NCI-H2171 treated with DMSO at 0.1 percent for 48 hours (cell line): Measurements from ENCODE around the gene PLEK.

Source experiments
- DNase-seq: peaks from one replicate; lab custom pipeline; 2025; lab: John Stamatoyannopoulos, UW

PLEK gene

DNA sequence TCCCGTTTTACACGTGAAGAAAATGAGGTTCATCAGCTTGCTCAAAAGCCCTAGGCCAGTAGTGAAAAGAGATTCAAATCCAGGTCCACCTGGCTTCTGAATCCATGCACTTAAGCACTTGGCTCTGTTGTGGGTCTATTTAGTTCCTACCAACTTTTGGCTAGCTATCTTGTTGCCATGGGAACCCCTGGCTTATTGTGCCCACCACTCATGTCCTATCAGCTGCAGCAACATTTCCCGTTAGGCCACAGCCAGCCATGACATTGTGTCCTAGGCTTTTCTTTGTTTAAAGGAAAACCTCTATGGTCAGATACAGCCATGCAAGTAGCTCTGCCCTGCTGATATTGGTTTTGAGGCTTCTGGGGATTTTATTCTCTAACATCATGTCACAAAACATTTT lies 49.8 kb downstream of the PLEK start:
- no peak for DNase-seq

DNA sequence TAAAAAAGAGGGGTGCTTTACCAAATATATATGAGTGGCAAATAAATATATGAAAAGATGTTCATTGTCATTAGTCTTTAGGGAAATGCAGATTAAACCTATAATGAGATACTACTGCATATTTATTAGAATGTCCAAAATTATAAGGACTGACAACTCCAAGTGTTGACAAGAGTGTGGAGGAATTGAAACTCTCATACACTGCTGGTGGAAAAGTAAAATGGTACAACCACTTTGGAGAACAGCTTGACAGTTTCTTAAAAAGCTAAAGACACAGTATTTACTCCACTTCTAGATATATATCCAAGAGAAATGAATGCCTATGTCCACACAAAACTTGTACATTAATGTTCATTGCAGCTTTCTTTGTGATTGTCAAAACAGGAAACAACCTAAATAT lies 50.4 kb downstream of the PLEK start:
- no peak for DNase-seq

DNA sequence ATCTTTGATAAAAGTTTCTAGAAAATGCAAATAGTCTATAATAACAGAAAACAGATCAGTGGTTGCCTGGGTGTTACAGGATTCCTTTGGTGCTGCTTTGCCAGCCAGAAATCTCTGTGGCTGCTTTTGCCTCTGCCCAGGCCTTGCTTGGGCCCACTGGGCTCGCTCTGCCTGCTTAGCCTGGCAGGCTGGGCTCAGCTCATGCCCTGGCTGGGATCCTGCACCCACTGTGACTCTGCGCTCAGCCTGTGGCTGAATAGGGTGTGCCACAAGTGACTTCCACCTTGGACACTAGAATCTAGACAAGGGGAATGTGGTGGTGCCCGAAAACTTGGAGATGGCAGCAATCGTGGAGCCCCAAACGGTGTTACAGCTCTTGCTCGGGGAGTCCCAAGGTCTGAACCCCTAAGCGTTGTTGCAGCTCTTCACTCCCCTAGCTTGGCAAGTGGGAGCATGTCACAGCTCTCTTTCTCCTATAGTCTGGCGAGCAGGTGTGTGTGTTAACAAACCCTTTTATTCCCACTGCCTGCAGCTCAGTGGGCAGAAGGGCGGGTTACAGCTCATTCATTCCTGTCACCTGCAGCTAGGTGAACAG lies 51.1 kb downstream of the PLEK start:
- no peak for DNase-seq

DNA sequence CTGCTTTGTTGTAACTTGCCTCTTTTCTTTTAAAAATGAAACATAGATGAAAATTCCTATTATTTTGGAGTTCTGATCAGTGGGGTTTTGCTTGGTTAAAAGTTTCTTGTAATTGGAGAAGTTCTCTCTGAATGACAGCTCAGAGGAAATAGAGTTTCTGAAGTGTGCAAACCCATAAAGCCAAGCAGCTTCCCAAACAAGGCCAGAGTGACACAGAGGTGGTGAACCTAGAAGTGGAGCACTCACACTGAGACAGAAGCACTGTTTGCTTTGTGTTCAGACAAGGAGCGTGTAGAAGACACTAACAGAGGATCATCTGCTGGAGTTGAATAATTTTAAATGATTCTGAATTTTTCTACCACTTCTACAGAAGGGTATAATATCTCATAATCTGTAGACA lies 52.8 kb downstream of the PLEK start:
- DNase-seq, result no peak

DNA sequence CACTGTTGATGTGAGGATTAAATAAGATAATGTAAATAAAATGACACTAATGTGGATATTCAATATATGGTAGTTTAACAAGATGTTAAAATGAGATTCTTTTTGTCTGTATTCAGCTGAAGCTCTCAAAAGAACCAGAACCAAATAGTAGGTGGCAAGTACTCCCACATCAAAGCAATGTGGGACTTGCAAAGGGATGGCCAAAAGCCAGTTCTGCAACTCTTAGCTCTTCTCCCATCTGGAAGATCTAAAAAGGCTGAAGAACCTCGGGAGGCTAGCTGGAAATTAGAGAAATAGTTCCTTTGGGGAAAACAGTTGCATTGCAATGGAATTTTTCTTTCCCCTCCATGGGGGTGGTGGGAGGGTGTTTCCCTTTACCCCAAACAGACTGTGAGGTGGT lies 53.3 kb downstream of the PLEK start:
- DNase-seq, result no peak

DNA sequence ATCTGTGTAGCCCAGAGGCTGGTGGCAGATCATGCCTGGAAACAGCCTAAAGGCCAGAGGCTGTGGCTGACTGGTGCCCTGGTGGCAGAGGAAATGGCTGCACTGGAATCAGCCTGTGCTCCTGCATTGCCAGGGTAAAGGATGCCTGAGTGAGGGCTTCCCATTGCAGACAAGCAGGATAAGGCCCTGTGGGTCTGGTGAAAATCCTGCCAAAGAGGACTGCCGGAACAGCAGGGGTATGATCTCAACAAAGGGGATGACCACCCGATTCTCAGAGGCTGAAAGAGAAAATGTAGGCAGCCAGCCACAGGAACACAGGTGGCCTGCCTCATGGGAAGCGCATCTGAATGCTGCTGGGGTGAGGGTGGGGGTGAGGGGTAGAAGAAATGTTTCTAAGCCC lies 53.8 kb downstream of the PLEK start:
- no peak for DNase-seq

DNA sequence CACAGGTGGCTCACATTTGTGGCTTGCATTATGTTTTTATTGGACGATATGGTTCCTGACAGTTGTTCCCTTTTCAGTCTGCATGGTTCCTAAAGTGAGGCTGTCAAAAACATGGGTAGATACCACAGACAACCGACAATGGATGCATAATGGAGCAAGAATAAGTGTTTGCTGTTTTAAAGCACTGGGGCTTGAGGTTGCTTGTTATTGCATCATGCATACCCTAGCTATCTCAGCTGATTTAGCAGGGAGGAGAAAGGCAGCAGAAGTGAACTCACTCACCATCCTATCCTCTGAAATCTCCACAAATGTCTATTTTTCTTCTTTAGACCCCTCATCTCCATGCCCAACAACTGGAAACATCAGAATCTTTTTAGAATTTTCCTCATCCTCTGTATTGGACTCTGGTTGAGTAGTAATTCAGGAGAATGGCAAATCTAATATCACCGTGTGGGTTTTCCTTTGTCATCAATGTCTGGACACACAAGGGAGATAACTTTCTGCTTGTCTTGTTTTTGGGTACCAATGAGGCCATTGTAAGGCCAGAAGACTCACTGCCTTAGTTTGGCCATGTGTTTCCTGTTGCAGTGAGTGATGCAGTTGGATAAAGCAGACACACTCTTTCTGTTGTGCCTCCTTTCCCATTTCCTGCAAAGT lies 55.3 kb downstream of the PLEK start:
- DNase-seq, result no peak

DNA sequence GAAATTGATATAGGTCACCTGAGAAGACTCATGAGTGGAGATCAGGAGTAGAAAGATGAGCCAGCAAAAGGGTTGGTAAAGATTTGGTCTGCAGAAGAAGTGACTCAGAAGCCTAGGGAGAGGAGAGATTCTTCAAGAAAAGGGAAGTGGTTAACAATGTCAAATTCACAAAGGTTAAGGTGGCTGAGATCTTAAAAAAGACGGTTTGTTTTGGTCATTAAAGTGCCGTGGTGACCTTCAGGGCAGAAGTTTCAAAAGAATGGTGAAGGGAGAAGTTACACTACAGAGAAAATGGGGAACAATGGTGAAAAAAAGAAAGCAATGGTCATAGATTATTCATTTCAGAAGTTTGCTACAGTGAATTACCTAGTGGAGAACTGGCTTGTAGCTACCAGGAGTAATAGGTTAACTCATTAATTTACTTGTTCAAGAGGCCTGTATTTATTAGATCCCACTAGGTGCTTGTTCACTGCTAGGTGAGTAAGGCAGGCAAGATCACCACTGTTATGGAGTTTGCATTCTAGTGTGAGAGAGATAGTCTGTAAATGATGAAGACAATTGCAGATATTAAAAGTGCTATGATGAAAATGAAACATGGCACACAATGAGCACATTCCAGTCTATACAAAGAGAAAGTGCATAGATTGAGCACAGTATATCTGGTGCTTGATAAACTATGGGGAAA lies 59.0 kb downstream of the PLEK start:
- DNase-seq, result no peak

DNA sequence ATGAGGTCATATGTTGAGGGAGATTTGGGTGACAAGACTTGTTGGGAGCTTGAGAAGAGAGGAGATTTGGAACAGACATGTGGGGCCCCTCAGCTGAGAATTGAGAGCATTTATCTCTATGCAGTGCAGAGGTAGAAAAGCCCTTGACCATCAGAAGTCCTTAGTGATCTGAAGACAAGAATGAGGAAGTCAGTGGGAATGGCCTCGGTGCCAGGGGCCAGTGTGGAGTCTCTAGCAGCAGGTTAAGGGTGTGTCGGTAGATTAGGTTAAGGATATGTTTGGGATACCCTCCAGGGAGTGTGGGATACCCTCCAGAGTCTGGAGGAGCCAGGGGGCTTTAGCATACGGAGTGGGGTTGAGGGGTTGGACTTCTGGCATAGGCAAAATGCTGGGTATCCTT lies 60.4 kb downstream of the PLEK start:
- no peak for DNase-seq

DNA sequence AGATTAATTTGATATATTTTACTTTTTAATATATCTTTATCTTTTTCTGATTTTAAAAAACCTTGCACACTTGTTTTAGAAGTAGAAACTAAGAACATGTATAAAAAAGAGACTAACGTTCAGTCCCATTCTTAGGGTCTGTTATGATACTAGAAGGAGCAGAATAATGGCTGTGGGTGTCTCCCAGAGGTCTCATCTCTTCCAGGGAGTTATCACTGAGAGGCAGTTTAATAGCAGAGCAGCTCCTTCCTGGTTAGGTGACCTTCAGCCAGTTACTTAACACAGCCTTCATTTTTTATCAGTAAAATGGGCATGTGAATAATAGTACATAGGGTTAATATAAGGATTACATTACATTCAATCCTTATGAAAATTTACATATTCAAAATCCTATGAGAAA lies 61.4 kb downstream of the PLEK start:
- no peak for DNase-seq

DNA sequence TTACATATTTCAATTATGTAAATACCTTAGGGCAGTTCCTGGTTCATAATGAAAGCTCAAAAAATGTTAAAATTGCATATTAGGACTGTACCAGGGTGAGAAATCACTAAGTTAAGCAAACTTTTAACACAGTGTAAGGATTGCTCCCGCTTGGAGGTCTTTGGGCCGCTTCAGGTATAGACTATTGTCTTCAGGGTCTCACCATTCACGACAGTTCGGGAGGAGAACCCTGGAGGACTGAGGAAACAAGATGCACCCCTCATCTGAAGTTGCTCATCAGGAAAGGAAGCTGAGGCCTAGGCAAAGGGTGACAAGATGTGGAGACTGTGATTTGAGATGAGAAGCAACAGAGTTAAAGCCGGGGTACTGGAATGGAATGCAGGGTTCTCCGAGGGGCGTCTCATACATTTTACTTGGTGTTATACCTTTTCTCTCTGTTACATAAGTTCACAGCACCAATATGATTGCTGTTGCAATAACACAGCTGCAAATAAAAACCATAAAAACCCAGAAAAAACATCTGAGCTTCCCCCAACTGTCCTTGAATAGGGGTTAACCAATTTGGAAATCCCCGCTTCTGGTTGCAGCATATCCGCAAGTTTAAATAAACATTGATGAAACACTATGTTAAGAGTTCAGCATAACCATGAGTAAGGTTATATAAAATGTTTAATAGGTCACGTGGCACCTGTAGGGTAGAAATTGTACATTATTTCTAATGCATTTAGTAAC lies 61.9 kb downstream of the PLEK start:
- DNase-seq, result no peak

DNA sequence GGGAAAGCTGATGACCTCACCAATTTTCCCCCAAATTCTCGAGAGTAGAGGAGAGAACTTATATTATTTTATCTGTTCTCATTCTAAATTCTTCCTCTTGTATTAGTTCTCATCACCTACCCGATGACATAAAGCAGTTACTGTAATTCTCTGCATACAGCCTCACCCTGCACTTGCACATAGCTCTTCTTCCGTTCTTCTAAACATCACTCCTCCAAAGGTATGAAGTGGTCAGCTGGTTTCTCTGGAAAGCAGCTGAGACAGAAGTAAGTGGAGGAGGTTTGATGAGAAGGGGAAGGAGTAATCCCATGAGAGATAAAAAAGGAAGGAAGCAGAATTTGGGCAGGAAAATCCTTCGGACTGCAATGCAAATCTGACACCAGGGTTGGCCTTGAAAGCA lies 63.0 kb downstream of the PLEK start:
- DNase-seq, result no peak

DNA sequence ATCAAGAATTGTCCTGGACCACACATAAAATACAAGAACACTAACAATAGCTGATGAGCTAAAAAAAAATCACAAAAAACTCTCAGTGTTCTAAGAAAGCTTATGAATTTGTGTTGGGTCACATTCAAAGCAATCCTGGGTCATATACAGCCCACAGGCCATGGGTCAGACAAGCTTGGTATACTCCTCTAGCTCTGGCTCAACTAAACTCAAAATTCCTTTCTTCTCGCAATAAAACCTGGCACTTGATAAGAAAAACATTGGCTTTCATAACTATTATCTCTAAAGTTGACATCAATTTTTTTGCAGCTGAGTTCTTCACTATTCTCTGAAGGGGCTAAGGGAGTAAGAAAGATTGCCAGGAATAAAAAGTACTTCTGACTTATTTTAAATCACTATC lies 63.7 kb downstream of the PLEK start:
- DNase-seq, result no peak

DNA sequence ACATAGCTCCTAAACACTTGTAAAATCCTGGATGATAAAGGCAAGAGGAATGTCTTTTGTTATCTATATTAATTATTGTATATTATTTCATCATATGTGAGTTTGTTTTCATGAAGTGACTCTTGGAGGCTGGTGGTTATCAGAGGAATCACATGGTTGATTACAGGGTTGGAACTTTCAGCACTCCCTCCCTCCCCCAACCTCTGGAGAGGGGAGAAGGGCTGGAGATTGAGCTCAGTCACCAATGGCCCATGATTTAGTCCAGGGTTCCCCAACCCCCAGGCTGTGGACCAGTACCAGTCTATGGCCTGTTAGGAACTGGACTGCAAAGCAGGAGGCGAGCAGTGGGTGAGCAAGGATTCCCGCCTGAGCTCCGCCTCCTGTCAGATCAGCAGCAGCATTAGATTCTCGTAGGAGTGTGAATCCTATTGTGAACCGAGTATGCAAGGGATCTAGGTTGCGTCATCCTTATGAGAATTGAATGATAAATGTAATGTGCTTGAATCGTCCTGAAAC lies 64.3 kb downstream of the PLEK start:
- DNase-seq, result no peak

DNA sequence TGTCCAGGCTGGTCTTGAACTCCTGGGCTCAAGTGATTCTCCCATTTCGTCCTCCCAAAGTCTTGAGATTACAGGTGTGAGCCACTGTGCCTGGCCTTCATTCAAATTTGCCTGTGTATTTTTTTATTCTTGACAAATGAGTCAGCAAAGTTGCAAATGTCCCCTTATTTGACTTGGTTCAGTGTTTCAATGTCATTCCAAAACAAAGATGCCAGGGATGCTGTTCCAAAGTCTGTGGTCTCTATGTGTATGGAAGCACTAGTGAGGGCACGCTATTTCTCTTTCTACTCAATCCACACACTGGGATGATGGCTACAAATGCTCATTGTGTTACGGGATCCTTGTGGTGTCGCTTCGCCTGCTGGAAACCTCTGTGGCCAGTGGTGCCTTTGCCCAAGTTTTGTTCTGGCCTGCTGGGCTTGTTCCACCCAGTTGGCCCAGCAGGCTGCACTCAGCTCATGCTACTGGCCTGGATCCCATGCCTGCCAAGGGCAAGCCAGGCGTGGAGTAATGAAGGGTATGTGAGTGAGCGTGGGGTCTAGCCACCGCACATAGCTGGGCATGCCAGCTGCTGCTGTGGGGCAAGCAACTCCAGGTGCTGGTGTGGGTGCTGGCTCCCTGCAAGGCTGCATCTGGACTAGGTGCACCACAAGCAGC lies 66.4 kb downstream of the PLEK start:
- no peak for DNase-seq

DNA sequence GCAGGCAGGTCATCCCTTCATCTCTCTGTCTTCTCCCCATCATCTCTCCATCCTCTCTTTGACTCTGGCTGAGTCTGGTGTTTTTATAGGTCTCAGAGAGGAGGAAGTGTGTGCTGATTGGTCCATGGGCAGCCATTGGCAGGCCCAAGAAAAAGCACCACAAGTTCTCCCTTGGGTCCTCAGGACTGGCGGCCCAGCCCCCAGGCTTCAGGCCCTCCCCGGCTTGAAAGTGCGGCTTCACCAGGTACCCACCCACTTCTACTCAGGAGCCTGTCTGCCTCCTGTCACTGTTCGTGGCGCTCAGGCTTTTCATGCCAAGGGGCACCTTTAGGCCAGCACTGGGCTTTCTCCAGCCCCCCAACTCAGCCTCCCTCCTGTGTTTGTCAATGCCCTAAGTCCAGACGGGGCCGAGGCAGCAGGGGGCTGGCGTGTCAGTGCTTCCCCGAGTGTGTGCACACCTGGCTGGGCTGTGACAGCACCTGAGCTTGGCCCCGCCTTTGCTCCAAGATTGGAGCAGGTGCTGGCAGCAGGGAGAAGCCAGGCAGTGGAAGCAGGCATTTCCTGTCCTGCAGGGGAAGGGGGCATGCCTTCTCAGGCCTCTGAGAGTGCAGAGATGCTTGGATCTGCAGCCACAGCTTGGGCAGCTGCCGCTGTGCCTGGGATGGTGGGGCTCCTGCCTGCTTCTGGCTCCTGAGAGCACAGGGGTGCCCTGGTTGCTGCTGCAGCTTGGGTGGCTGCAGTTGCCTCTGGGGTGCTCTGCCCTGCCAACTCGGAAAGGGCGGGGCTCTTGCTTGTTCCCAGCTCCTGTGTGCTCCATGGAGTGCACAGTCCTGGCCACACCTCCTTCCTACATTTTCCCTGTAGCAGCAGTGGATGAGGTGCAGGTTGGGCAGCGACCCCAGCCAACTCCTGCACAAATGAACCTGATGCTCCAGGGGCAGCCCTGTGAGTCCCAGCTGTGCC lies 67.9 kb downstream of the PLEK start:
- no peak for DNase-seq

DNA sequence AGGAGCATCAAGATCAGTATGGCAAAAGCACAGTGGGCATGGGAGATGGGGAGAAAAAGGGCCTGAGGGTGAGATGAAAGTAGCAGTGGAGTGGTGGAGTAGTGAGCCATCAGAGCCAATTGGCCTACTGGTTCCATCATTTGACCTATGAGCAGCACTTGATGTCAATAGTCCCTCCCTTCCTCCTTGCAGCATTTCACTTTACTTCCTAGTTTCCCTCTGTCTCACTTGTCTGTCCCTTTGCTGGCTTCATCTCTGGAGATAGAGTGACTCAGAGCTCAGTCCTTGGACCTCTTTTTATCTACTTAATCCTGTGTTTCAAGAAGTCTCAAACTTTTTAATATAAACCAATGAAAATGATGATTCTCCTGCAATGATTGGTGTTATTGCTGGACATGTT lies 69.9 kb downstream of the PLEK start:
- DNase-seq, result no peak

DNA sequence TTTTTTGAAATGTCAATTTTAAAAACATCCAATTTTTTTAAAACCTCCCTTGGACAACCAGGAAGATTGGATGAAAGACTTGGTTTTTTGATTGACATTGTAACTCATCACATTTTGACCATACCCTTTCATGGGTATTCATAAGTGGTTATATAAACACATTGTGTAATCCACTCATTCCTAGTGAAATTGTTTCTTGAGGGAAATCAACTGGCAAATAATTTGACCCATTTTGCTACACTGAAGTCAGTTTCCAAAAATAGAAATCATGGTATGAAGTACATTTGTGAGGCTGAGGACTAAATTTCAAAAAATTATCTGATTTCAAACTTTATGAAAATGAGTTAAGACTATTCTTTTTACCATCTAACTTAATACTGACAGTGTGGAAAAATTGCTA lies 70.5 kb downstream of the PLEK start:
- no peak for DNase-seq

DNA sequence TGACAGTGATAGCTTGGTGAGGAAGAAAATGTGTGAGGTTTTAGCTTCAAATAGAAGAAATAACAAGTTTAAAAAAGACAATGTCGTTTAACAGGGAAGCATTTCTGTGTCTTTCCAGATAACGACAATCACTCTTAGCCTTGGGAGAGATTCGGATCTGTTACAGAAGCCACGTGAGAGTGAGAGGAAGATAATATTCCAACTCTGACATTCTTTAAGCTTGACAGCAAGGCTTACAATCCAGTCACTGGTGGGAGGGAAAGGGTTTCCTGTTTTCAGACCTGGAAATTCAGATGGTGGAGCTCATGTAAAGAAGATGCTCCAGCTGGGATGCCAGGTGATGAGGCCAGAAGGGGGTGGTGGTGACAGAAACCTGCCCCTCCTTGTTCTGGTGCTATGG lies 71.2 kb downstream of the PLEK start:
- no peak for DNase-seq

DNA sequence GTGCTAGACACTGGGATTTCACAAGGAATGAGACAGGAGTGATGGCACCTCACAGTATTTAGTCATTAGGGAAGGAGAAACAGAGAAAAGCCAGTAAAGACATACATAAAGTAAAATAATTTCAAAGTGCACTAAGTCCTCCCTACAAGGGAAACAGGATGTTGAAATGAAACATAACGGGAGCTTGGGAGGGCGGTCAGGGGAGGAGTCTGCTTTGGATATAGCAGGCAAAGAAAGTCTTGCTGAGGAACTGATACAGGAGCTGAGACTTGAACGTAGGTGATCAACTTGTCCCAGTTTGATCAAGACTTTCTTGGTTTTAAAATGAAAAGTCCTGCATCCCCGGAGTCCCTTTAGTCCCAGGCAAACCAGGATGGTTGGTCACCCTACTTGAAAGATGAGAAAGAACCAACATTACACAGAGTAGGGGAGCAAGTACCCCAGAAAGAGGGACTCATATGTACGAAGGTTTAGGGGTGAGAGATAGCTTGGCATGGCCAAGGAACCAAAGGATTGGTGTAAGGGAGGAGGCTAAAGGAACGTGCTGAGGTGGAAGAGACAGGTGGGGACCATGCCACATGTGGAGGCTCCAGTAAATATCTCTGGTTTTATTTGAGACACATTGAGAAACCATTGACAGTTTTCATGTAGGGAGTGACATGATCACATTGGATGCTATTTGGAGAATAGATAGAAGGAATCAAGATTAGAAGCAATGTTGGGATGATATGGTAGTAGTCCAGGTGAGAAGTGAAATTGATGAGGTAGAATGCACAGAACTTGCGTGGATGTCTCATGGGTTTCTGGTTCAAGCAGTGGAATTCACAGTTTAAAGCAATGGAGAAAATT lies 73.6 kb downstream of the PLEK start:
- no peak for DNase-seq
